GM12878 (cell line): Measurements from ENCODE around the gene SPOP. TPM values are rescaled to one million over a fixed set of nuclear protein-coding genes. Genes with fewer than 3 reads are reported as not detected.

Source experiments
- ATAC-seq: fragments of 200-7000 bp; cut with Tn5 transposase; 3 replicates; pipeline ENCODE4 v1.9.1; 2020; ENCODE audit warnings: mild to moderate bottlenecking, moderate library complexity
- BruUV-seq: library from RNA; stranded (reverse); fragments of 400-500 nt; replicated peaks from 2 replicates; lab custom pipeline; 2021; lab: Mats Ljungman, UMichigan
- CTCF ChIA-PET: fragments of 300-600 bp; sonication (Branson Sonifier 250); formaldehyde crosslinking; extraction: SDS; loops from one replicate; lab custom pipeline; 2021; ENCODE audit warnings: inconsistent platforms; lab: Yijun Ruan, JAX
- POLR2A ChIA-PET: fragments of 350-600 bp; formaldehyde crosslinking; extraction: SDS; loops from one replicate; lab custom pipeline; 2021; ENCODE audit warnings: inconsistent platforms; lab: Charles Lee
- RAD21 ChIA-PET: fragments of 300-600 bp; sonication (Branson Sonifier 250); formaldehyde crosslinking; loops from one replicate; lab custom pipeline; 2023; ENCODE audit warnings: antibody characterized with exemption; ENCODE audit not compliant: unreplicated experiment; lab: Charles Lee
- SMC1A ChIA-PET: fragments of 300-600 bp; sonication (Branson Sonifier 250); formaldehyde crosslinking; loops from one replicate; lab custom pipeline; 2023; ENCODE audit not compliant: unreplicated experiment, uncharacterized antibody; lab: Charles Lee
- DNase-seq: peaks from one replicate; pipeline ENCODE4 v3.0.0-alpha.2; 2011; ENCODE audit warnings: low read depth, low spot score
- FAIRE-seq: peaks from 3 replicates; lab custom pipeline; 2011; peaks lifted over from hg19 to GRCh38; lab: Jason Lieb, UNC
- H2AFZ ChIP-seq: 2 replicates; pipeline ENCODE4 v1.6.0; 2011; ENCODE audit warnings: low read depth, low read length, control low read depth; ENCODE audit not compliant: control insufficient read depth
- H3K27ac ChIP-seq: 2 replicates; pipeline ENCODE4 v1.5.1; 2011; ENCODE audit warnings: control low read depth; ENCODE audit not compliant: control insufficient read depth, insufficient read depth
- H3K27me3 ChIP-seq, 2 experiments: replicated peaks in 1 of 2; 2 replicates each; pipeline versions ENCODE4 v1.6.0 to v1.6.1; 2011; ENCODE audit warnings: low read length in 1 of 2; ENCODE audit not compliant: control insufficient read depth in 2 of 2, insufficient read depth in 2 of 2
- H3K36me3 ChIP-seq, 2 experiments: 2 replicates each; pipeline ENCODE4 v1.5.1; 2011; ENCODE audit warnings: low read length in 1 of 2; ENCODE audit not compliant: control insufficient read depth in 2 of 2, insufficient read depth in 2 of 2
- H3K4me1 ChIP-seq: 2 replicates; pipeline ENCODE4 v1.6.1; 2011; ENCODE audit warnings: mild to moderate bottlenecking, low read length, moderate library complexity, mixed read lengths; ENCODE audit not compliant: control insufficient read depth, insufficient read depth
- H3K4me2 ChIP-seq: 2 replicates; pipeline ENCODE4 v1.6.0; 2011; ENCODE audit warnings: control low read depth; ENCODE audit not compliant: control insufficient read depth, insufficient read depth
- H3K4me3 ChIP-seq: fragments of 200-600 bp; sonication (generic); 2 replicates; pipeline ENCODE4 v1.5.1; 2016
- H3K79me2 ChIP-seq: 2 replicates; pipeline ENCODE4 v1.6.0; 2011; ENCODE audit warnings: low read length; ENCODE audit not compliant: control insufficient read depth, insufficient read depth
- H3K9ac ChIP-seq: 2 replicates; pipeline ENCODE4 v1.8.0; 2011; ENCODE audit warnings: low read length, control low read depth, mixed read lengths; ENCODE audit not compliant: control insufficient read depth, insufficient read depth
- H3K9me3 ChIP-seq: replicated peaks from 3 replicates; pipeline ENCODE4 v1.5.1; 2011; ENCODE audit warnings: mild to moderate bottlenecking, low read length; ENCODE audit not compliant: control insufficient read depth, insufficient read depth
- H4K20me1 ChIP-seq: 2 replicates; pipeline ENCODE4 v1.6.0; 2011; ENCODE audit not compliant: control insufficient read depth, insufficient read depth
- BACH1 ChIP-seq: fragments of 450-650 bp; IDR thresholded peaks from 2 replicates; pipeline ENCODE4 v1.6.1; 2017; ENCODE audit warnings: mild to moderate bottlenecking, borderline replicate concordance
- BCLAF1 ChIP-seq: fragments of 450-650 bp; IDR thresholded peaks from 2 replicates; pipeline ENCODE4 v1.6.1; 2017; ENCODE audit warnings: antibody characterized with exemption, mild to moderate bottlenecking, moderate library complexity
- HDAC2 ChIP-seq: fragments of 200-600 bp; sonication (generic); IDR thresholded peaks from 2 replicates; pipeline ENCODE4 v1.6.1; 2017
- LARP7 ChIP-seq: fragments of 450-650 bp; IDR thresholded peaks from 2 replicates; pipeline ENCODE4 v1.6.1; 2017; ENCODE audit warnings: mild to moderate bottlenecking
- MEF2A ChIP-seq: IDR thresholded peaks from 2 replicates; pipeline ENCODE4 v1.6.1; 2011; ENCODE audit warnings: low read depth, mild to moderate bottlenecking, low read length, moderate library complexity; ENCODE audit not compliant: insufficient read depth
- PAX8 ChIP-seq: fragments of 450-650 bp; IDR thresholded peaks from 2 replicates; pipeline ENCODE4 v1.6.1; 2017; ENCODE audit warnings: mild to moderate bottlenecking, moderate library complexity
- POU2F2 ChIP-seq: IDR thresholded peaks from 3 replicates; pipeline ENCODE4 v1.6.1; 2011; ENCODE audit warnings: low read depth, mild to moderate bottlenecking, low read length, borderline replicate concordance
- PRDM15 ChIP-seq: fragments of 450-650 bp; formaldehyde crosslinking; IDR thresholded peaks from 2 replicates; pipeline ENCODE4 v1.4.0; 2020; ENCODE audit warnings: mild to moderate bottlenecking, moderate library complexity
- SREBF2 ChIP-seq: IDR thresholded peaks from 2 replicates; pipeline ENCODE4 v1.6.1; 2012; ENCODE audit warnings: mild to moderate bottlenecking, low read length
- SRF ChIP-seq, 2 experiments: IDR thresholded peaks; 2 replicates each; pipeline ENCODE4 v1.6.1; 2011; ENCODE audit warnings: low read depth in 2 of 2, low read length in 2 of 2, mild to moderate bottlenecking in 1 of 2, moderate library complexity in 1 of 2
- STAT1 ChIP-seq: fragments of 450-650 bp; conservative IDR thresholded peaks from 2 replicates; pipeline ENCODE4 v1.6.1; 2014; ENCODE audit warnings: antibody characterized with exemption, mild to moderate bottlenecking
- STAT3 ChIP-seq: IDR thresholded peaks from 2 replicates; pipeline ENCODE4 v1.6.1; 2011; ENCODE audit warnings: low read depth, low read length, improper control_type of control experiment
- TAF1 ChIP-seq: IDR thresholded peaks from 2 replicates; pipeline ENCODE4 v1.6.1; 2011; ENCODE audit warnings: mild to moderate bottlenecking, low read depth, low read length, borderline replicate concordance
- TARDBP ChIP-seq: IDR thresholded peaks from 2 replicates; pipeline ENCODE4 v1.6.1; 2016; ENCODE audit warnings: borderline replicate concordance
- ZBTB40 ChIP-seq: fragments of 450-650 bp; IDR thresholded peaks from 2 replicates; pipeline ENCODE4 v1.6.1; 2016; ENCODE audit warnings: mild to moderate bottlenecking, moderate library complexity, borderline replicate concordance
- in situ Hi-C: fragments of 300-500 bp; cut with MboI; formaldehyde crosslinking; loops from 9 replicates; pipeline ENCODE4 v1.14.3; 2018; ENCODE audit warnings: mixed read lengths
- intact Hi-C: fragments of 100-400 bp; cut with micrococcal nuclease; formaldehyde crosslinking; loops from one replicate; pipeline ENCODE4 v1.14.2; 2022; ENCODE audit not compliant: unreplicated experiment
- polyA plus RNA-seq, 11 experiments: library from polyadenylated mRNA; depleted of rRNA in 4 of 11; unstranded in 6 of 11; stranded (reverse) in 5 of 11; fragments of >200 nt; fragmentation: Nextera tagmentation in 4 of 11; fragmentation: Illumina TruSeq in 1 of 11; extraction: Ambion mirVana in 4 of 11; extraction: Trizol in 1 of 11; gene quantifications; 1 replicate in 1 of 11; 2 replicates in 10 of 11; pipeline versions ENCODE4 v1.2.1 to v1.2.3, GENCODE V29; 2011 to 2016; ENCODE audit warnings: inconsistent platforms in 2 of 11, missing spikeins in 2 of 11, low read depth in 1 of 11
- total RNA-seq, 4 experiments: library from RNA; depleted of rRNA in 3 of 4; stranded (reverse); fragments of >200 nt in 3 of 4; fragmentation: Illumina TruSeq in 1 of 4; extraction: Trizol in 1 of 4; gene quantifications; 2 replicates each; pipeline versions ENCODE4 v1.2.1 to v1.2.3, GENCODE V29; 2013 to 2021

Gene SPOP
- total and polyA plus RNA-seq, 10 of the 15 experiments (the other 5 are each of a cell fraction or from before 2014, with no cell fraction given), result 35.1 to 80.4 (median 44.7) TPM

DNA sequence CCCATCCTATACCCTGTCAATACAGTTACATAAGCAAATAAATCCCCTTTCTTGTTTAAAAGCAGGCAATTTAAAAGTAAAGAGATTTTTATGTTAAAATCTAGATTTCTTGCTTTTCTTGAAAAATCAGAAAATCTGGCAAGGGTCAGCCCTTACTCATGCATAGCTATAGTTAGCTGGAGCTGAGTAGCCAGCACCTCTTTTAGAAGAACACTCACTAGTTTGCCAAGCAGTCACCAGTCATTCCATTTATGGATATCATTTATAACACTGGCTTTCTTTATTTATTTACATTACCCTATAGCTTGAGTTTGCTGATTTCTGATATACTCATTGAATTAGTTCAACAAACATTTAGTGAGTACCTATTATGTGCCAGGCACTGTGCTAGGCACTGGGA lies 56.5 kb downstream of the SPOP start:
- Histone ChIP-seq H3K4me2 (no peak overlapping the region), H3K79me2 (peaks cover 2% of the 10 kb centered on the region), H3K9ac (no peak overlapping the region), H4K20me1 (no peaks in the 10 kb centered on the region; the same call in 1 of the 2 replicates), H3K4me3 (no peak overlapping the region), H2AFZ (no peak overlapping the region), H3K9me3 (no peaks in the 10 kb centered on the region), H3K27me3 (no peaks in the 10 kb centered on the region), H3K36me3 (peaks cover 16 to 18% of the 10 kb centered on the region in 2 experiments), H3K4me1 (peaks cover 5% of the 10 kb centered on the region; the same call in 1 of the 2 replicates), H3K27ac (no peak overlapping the region)
- intact Hi-C loops (no loop called here), in situ Hi-C loops (no loop called here)
- ATAC-seq (no peak), DNase-seq (no peak), FAIRE-seq (no peak)
- RAD21 ChIA-PET, result no interaction called here
- POLR2A ChIA-PET, result no interaction called here
- CTCF ChIA-PET, result interaction anchor here (0.6 kb wide), 1 partner anchor 50 kb away, joined by 3 read pairs; no protein-coding TSS in a partner anchor
- SMC1A ChIA-PET, result interaction anchor here (0.8 to 1.3 kb wide), 3 partner anchors 16 to 54 kb away, joined by 3 read pairs; no protein-coding TSS in a partner anchor
- BruUV-seq, result no TSS peak
- TF ChIP-seq STAT1, result no peak
- TF ChIP-seq SREBF2, result no peak
- no peak for TF ChIP-seq BCLAF1
- no peak for TF ChIP-seq LARP7
- no peak for TF ChIP-seq MEF2A
- TF ChIP-seq TAF1, result no peak
- no peak for TF ChIP-seq PRDM15 (CRISPR knock-in tag)
- no peak for TF ChIP-seq HDAC2
- TF ChIP-seq TARDBP, result no peak
- TF ChIP-seq PAX8, result no peak
- no peak for TF ChIP-seq ZBTB40
- TF ChIP-seq POU2F2, result no peak
- TF ChIP-seq SRF (IDR thresholded peaks at IDR 0.05; ENCODE audit: low read depth in 2 of 2, low read length in 2 of 2), result no peak
- no peak for TF ChIP-seq BACH1
- TF ChIP-seq STAT3, result no peak
